Erythroblast (primary cell): ENCODE data around the gene MIB1.

Source experiments
- GATA1 ChIP-seq: IDR thresholded peaks from 2 replicates; pipeline ENCODE4 v1.6.1; 2011; ENCODE audit warnings: low read depth, mild to moderate bottlenecking, control low read depth, low read length, moderate library complexity
- POLR2A ChIP-seq: IDR thresholded peaks from 2 replicates; pipeline ENCODE4 v1.6.1; 2011; ENCODE audit warnings: mild to moderate bottlenecking, low read length

- TF ChIP-seq POLR2A = no peak
- TF ChIP-seq GATA1 = no peak
These were observed 89.9 kb downstream of the MIB1 start for GRCh38 chr18:21830532-21830931.
